Loucy (cell line): ENCODE data around the gene MEP1B.

ENCODE experiments used
- H2AFZ ChIP-seq: fragments of 200-600 bp; sonication (generic); 2 replicates; pipeline ENCODE4 v1.6.0; 2016; ENCODE audit warnings: antibody characterized with exemption, mild to moderate bottlenecking, low read length, moderate library complexity
- H3F3A ChIP-seq: fragments of 200-600 bp; 2 replicates; pipeline ENCODE4 v1.6.0; 2016; ENCODE audit warnings: antibody characterized with exemption, low read depth, mild to moderate bottlenecking
- H3K27me3 ChIP-seq: fragments of 200-600 bp; sonication (generic); 2 replicates; pipeline ENCODE4 v1.6.1; 2014; ENCODE audit warnings: low read length, mild to moderate bottlenecking; ENCODE audit not compliant: insufficient read depth, poor library complexity, severe bottlenecking
- H3K36me3 ChIP-seq: fragments of 200-600 bp; sonication (generic); 2 replicates; pipeline ENCODE4 v1.6.1; 2016; ENCODE audit warnings: low read length; ENCODE audit not compliant: insufficient read depth
- H3K4me1 ChIP-seq: fragments of 200-600 bp; sonication (generic); 2 replicates; pipeline ENCODE4 v1.5.1; 2014; ENCODE audit warnings: low read length, mild to moderate bottlenecking; ENCODE audit not compliant: insufficient read depth, poor library complexity, severe bottlenecking
- H3K4me2 ChIP-seq: fragments of 200-600 bp; sonication (generic); 2 replicates; pipeline ENCODE4 v1.6.0; 2014; ENCODE audit warnings: antibody characterized with exemption, low read length, low read depth, mild to moderate bottlenecking; ENCODE audit not compliant: poor library complexity, severe bottlenecking
- H3K4me3 ChIP-seq: fragments of 200-600 bp; sonication (generic); 2 replicates; pipeline ENCODE4 v1.5.1; 2014; ENCODE audit warnings: low read length, mild to moderate bottlenecking, mixed read lengths; ENCODE audit not compliant: poor library complexity, severe bottlenecking
- H3K79me2 ChIP-seq: fragments of 200-600 bp; sonication (generic); 2 replicates; pipeline ENCODE4 v1.6.1; 2014; ENCODE audit warnings: low read length; ENCODE audit not compliant: insufficient read depth
- H3K9ac ChIP-seq: fragments of 200-600 bp; sonication (generic); 2 replicates; pipeline ENCODE4 v1.6.0; 2014; ENCODE audit warnings: mild to moderate bottlenecking, low read depth, low read length, moderate library complexity; ENCODE audit not compliant: poor library complexity, severe bottlenecking
- H3K9me2 ChIP-seq: fragments of 200-600 bp; sonication (generic); replicated peaks from 2 replicates; pipeline ENCODE4 v1.6.1; 2016; ENCODE audit warnings: low read depth, low read length, mixed read lengths
- H3K9me3 ChIP-seq: fragments of 200-600 bp; sonication (generic); 2 replicates; pipeline ENCODE4 v1.6.1; 2014; ENCODE audit warnings: mild to moderate bottlenecking, antibody characterized with exemption, low read length, low read depth; ENCODE audit not compliant: insufficient read depth
- H4K20me1 ChIP-seq: fragments of 200-600 bp; sonication (generic); 2 replicates; pipeline ENCODE4 v1.6.0; 2014; ENCODE audit warnings: antibody characterized with exemption, low read length, mild to moderate bottlenecking; ENCODE audit not compliant: insufficient read depth, poor library complexity, severe bottlenecking
- EZH2phosphoT487 ChIP-seq: fragments of 200-600 bp; IDR thresholded peaks from 2 replicates; pipeline ENCODE4 v1.6.1; 2018; ENCODE audit warnings: antibody characterized with exemption, mild to moderate bottlenecking, moderate library complexity, borderline replicate concordance
- TF ChIP-seq, protein P1 (sequence below): fragments of 200-600 bp; sonication (generic); conservative IDR thresholded peaks from 2 replicates; pipeline ENCODE4 v1.5.1; 2014; ENCODE audit warnings: mild to moderate bottlenecking, antibody characterized with exemption, low read length

Gene MEP1B

GRCh38 chr18:32189790-32190189 is at the start of gene MEP1B:
Gene MEP1B, plus strand, starts transcription at chr18:32190039. Its CDS starts 32 bp downstream, at chr18:32190071.
- Histone ChIP-seq H3K9ac (no peak within 1 kb of the TSS), H3K9me3 (no peaks in the 10 kb centered on the region), H4K20me1 (no peaks in the 10 kb centered on the region), H3K4me2 (no peak within 1 kb of the TSS), H3K27me3 (no peaks in the 10 kb centered on the region), H3K4me1 (no peaks in the 10 kb centered on the region), H3F3A (no peaks in the 10 kb centered on the region), H3K4me3 (no peak within 1 kb of the TSS), H3K9me2 (no peaks in the 10 kb centered on the region), H3K36me3 (no peaks in the 10 kb centered on the region), H3K79me2 (no peaks in the 10 kb centered on the region), H2AFZ (no peak within 1 kb of the TSS)
- TF ChIP-seq, protein P1, sequence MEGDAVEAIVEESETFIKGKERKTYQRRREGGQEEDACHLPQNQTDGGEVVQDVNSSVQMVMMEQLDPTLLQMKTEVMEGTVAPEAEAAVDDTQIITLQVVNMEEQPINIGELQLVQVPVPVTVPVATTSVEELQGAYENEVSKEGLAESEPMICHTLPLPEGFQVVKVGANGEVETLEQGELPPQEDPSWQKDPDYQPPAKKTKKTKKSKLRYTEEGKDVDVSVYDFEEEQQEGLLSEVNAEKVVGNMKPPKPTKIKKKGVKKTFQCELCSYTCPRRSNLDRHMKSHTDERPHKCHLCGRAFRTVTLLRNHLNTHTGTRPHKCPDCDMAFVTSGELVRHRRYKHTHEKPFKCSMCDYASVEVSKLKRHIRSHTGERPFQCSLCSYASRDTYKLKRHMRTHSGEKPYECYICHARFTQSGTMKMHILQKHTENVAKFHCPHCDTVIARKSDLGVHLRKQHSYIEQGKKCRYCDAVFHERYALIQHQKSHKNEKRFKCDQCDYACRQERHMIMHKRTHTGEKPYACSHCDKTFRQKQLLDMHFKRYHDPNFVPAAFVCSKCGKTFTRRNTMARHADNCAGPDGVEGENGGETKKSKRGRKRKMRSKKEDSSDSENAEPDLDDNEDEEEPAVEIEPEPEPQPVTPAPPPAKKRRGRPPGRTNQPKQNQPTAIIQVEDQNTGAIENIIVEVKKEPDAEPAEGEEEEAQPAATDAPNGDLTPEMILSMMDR = no peak
- no peak for TF ChIP-seq EZH2phosphoT487

GRCh38 chr18:32148185-32148870 is 41.5 kb upstream of the MEP1B start:
- Histone ChIP-seq H3K9me3 (no peaks in the 10 kb centered on the region), H3K4me3 (no peak overlapping the region), H4K20me1 (no peaks in the 10 kb centered on the region), H3K27me3 (no peaks in the 10 kb centered on the region), H2AFZ (no peak overlapping the region), H3K4me2 (no peak overlapping the region), H3K4me1 (no peaks in the 10 kb centered on the region), H3F3A (no peaks in the 10 kb centered on the region), H3K79me2 (no peaks in the 10 kb centered on the region), H3K36me3 (no peaks in the 10 kb centered on the region), H3K9ac (no peak overlapping the region), H3K9me2 (no peaks in the 10 kb centered on the region)
- TF ChIP-seq, protein P1 = no peak
- no peak for TF ChIP-seq EZH2phosphoT487

DNA sequence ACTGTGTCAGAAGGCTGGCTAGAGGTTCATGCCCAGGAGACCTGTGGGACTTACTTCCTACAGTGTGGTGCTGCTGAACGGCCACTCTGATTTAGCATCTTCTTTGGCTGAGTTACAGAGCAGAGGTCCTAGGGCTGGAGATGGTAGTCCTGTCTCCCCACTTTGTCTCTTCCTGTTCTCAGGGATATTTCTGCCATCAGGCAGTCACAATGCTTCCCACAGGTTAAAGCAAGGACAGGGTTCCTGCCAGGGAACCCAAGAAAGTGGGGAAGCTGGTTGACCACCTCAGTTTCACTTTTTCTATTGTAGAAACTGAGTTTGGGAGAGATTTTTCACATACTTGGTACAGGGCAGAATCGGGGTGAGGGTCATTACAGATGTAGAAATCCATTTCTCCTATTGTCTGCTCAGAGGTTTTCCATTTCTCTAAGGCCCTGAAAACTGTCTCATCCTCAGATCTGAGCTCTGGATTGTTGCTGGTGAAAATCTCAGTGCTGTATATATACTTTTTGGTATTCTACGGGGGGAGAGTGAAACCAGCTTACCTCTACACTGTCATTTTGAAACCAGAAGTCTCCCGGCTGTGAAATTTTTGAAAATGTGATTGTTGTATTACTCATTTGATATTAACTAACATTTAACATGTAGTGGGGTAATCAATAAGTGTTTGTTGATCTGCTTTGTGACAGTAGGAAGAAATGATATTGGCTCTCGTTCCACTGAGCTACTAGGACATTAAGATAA is 37.0 kb upstream of the MEP1B start:
- H2AFZ ChIP-seq = no peak overlapping the region
- no peak overlapping the region for H3K4me2 ChIP-seq
- H3K27me3 ChIP-seq = no peaks in the 10 kb centered on the region
- TF ChIP-seq, protein P1 = no peak
- TF ChIP-seq EZH2phosphoT487 = no peak
- no peaks in the 10 kb centered on the region for H3K9me2 ChIP-seq
- no peaks in the 10 kb centered on the region for H3K9me3 ChIP-seq
- no peaks in the 10 kb centered on the region for H4K20me1 ChIP-seq
- H3F3A ChIP-seq = no peaks in the 10 kb centered on the region
- H3K4me3 ChIP-seq = no peak overlapping the region
- no peak overlapping the region for H3K9ac ChIP-seq
- H3K36me3 ChIP-seq = no peaks in the 10 kb centered on the region
- no peaks in the 10 kb centered on the region for H3K4me1 ChIP-seq
- H3K79me2 ChIP-seq = no peaks in the 10 kb centered on the region
